ENCODE measurements around the gene CLNK.

CLNK gene

GRCh38 chr4:10587697-10588096 lies 96.9 kb downstream of the CLNK start:
- no peak for TF ChIP-seq CTCF (IDR thresholded peaks at IDR 0.05; ENCODE audit: low read length, missing control alignments)
- no peak for DNase-seq (ENCODE audit: low read depth)
- no peak overlapping the region for H3K4me3 ChIP-seq (replicated peaks; ENCODE audit: low read depth, low read length)

- TF ChIP-seq CTCF (IDR thresholded peaks at IDR 0.05; ENCODE audit: low read length, missing control alignments), result no peak
- DNase-seq (ENCODE audit: low read depth), result no peak
- no peak overlapping the region for H3K4me3 ChIP-seq (replicated peaks; ENCODE audit: low read depth, low read length)
Observed at GRCh38 chr4:10587296-10587695, 97.3 kb downstream of the CLNK start.

- peak; percentile 95 for DNase-seq (ENCODE audit: low read depth)
- H3K4me3 ChIP-seq (replicated peaks; ENCODE audit: low read depth, low read length), result peak overlapping the region; percentile 28
- no peak for TF ChIP-seq CTCF (IDR thresholded peaks at IDR 0.05; ENCODE audit: low read length, missing control alignments)
Observed at GRCh38 chr4:10584042-10584441, 100.5 kb downstream of the CLNK start.

GRCh38 chr4:10582951-10583350 lies 101.6 kb downstream of the CLNK start:
- DNase-seq (ENCODE audit: low read depth), result no peak
- no peak for TF ChIP-seq CTCF (IDR thresholded peaks at IDR 0.05; ENCODE audit: low read length, missing control alignments)
- no peak overlapping the region for H3K4me3 ChIP-seq (replicated peaks; ENCODE audit: low read depth, low read length)

GRCh38 chr4:10582059-10582686 lies 102.4 kb downstream of the CLNK start:
- peak; percentile 93 for TF ChIP-seq CTCF (IDR thresholded peaks at IDR 0.05; ENCODE audit: low read length, missing control alignments)
- DNase-seq (ENCODE audit: low read depth), result peak; percentile 79
- H3K4me3 ChIP-seq (replicated peaks; ENCODE audit: low read depth, low read length), result no peak overlapping the region

GRCh38 chr4:10581022-10581421 lies 103.5 kb downstream of the CLNK start:
- no peak for DNase-seq (ENCODE audit: low read depth)
- no peak overlapping the region for H3K4me3 ChIP-seq (replicated peaks; ENCODE audit: low read depth, low read length)
- no peak for TF ChIP-seq CTCF (IDR thresholded peaks at IDR 0.05; ENCODE audit: low read length, missing control alignments)

- no peak for TF ChIP-seq CTCF (IDR thresholded peaks at IDR 0.05; ENCODE audit: low read length, missing control alignments)
Observed at GRCh38 chr4:10579648-10580047, 104.9 kb downstream of the CLNK start.

More at GRCh38 chr4:10579648-10580047, 104.9 kb downstream of the CLNK start:
- DNase-seq (ENCODE audit: low read depth), result no peak
- H3K4me3 ChIP-seq (replicated peaks; ENCODE audit: low read depth, low read length), result no peak overlapping the region
